T-helper 1 cell treated with Interleukin-12 subunit alpha and Interleukin-12 subunit beta and Interleukin-4 antibody, amounts not matched to agents 30 μg/mL and 1 μg/mL, for 36 hours (primary cell): ENCODE results near the gene ORMDL3.
A peak's percentile ranks its signal among the peaks of the same experiment; 100 is the strongest.

ENCODE experiments used
- H3K27ac Mint-ChIP-seq: one replicate; pipeline ENCODE4 v1.8.0; 2021; ENCODE audit warnings: mild to moderate bottlenecking, mixed read lengths
- H3K27me3 Mint-ChIP-seq: one replicate; pipeline ENCODE4 v1.8.0; 2021; ENCODE audit warnings: low read depth, mixed read lengths
- H3K36me3 Mint-ChIP-seq: one replicate; pipeline ENCODE4 v1.8.0; 2021; ENCODE audit warnings: low read depth, mixed read lengths
- H3K4me1 Mint-ChIP-seq: one replicate; pipeline ENCODE4 v1.8.0; 2021; ENCODE audit warnings: low read depth, mixed read lengths
- H3K4me3 Mint-ChIP-seq: one replicate; pipeline ENCODE4 v1.8.0; 2021; ENCODE audit warnings: mild to moderate bottlenecking, moderate library complexity, mixed read lengths
- H3K9me3 Mint-ChIP-seq: one replicate; pipeline ENCODE4 v1.8.0; 2021; ENCODE audit warnings: mixed read lengths

ORMDL3 gene

DNA sequence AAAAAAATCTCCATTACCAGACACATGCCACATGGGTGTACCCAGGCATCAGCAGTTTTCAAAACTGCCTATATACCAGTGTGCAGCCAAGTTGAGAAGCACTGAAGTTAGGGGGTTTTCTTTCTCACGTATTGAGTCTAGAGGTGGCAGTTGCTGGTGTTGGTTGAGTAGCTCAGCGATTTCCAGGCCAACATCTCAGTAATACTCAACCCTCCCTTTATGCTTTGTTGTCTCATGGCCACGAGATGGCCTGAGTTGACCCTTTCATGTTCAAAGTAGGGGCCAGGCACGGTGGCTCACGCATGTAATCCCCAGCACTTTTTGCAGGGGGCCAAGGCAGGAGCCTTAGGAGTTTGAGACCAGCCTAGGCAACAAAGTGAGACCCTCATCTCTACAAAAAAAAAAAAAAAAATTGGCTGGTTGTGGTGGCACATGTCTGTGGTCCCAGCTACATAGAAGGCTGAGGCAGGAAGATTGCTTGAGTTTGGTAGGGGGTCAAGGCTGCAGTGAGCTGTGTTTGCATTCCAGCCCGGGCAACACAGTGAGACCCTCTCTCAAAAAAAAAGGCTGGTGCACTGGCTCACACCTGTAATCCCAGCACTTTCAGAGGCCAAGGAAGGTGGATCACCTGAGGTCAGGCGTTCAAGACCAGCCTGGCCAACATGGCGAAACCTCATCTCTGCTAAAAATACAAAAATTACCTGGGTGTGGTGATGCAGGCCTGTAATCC, 10.9 kb upstream of the ORMDL3 start:
- no peaks in the 10 kb centered on the region for H3K36me3 Mint-ChIP-seq

DNA sequence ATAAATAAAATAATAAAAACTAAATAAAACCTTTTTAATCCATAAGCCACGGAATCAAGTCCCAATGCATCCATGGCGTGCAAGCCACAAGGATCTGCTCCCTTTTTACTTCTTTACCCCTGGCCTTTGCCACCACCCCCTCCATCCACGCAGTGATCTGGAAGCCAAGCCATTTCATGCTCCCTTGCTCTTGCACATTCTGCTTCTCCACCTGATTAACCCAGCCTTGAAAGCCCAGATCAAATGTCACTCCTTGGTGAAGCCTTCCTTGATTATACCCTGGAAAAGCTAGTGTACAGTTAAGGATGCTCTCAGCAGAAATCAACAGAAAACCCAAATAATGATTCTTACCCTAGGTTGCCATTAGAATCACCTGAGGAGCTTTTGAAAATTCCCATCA, 10.0 kb upstream of the ORMDL3 start:
- Mint-ChIP-seq H3K27me3 (peaks cover 4% of the 10 kb centered on the region), H3K36me3 (peaks cover 1% of the 10 kb centered on the region), H3K27ac (peak overlapping the region; percentile 74), H3K4me3 (no peak overlapping the region), H3K9me3 (no peaks in the 10 kb centered on the region), H3K4me1 (peaks cover 26% of the 10 kb centered on the region)

More for the DNA sequence above, 10.9 kb upstream of the ORMDL3 start:
- H3K9me3 Mint-ChIP-seq = no peaks in the 10 kb centered on the region
- H3K27ac Mint-ChIP-seq = no peak overlapping the region
- peaks cover 25% of the 10 kb centered on the region for H3K4me1 Mint-ChIP-seq
- peaks cover 4% of the 10 kb centered on the region for H3K27me3 Mint-ChIP-seq
- H3K4me3 Mint-ChIP-seq = no peak overlapping the region

DNA sequence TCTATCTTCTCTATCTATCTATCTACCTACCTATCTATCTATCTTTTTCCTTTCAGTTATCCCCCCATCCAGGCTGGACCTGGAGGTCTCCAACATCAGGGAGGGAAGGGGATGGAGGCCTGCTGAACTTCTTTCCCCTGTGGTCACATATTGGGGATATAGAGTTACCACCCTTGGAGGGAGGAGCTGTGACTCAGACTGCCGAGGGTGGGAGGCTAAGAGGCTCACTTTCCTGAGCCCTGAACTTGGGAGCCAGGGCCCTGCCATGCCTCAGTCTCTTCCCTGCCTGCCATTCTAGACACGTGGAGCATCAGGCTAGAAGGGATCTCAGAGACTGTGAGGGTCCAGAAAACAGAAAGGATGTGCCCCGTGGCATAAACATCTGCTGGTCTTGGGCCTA, 8.5 kb upstream of the ORMDL3 start:
- H3K4me3 Mint-ChIP-seq = no peak overlapping the region
- H3K27me3 Mint-ChIP-seq = peaks cover 4% of the 10 kb centered on the region

DNA sequence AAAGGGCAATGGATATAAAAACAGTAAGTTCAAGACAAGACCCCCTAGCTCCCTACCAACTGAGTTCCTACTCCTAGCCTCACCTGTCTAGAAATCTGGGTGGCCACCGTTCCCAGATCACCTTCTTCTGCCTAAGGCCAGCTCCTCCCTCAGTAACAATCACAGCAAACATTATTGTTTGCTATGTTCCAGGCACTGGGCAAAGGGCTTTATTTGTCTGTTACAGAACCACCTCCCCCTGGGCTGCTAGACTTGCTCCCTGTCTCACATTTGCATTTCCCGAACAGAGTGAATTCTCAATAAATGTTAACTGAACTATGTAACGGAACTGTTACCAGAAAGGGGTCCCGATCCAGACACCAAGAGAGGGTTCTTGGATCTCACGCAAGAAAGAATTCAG, 6.9 kb upstream of the ORMDL3 start:
- Mint-ChIP-seq H3K27me3 (peaks cover 4% of the 10 kb centered on the region), H3K9me3 (no peaks in the 10 kb centered on the region), H3K4me3 (no peak overlapping the region), H3K36me3 (peaks cover 1% of the 10 kb centered on the region), H3K4me1 (peaks cover 12% of the 10 kb centered on the region), H3K27ac (no peak overlapping the region)

More for the DNA sequence above, 8.5 kb upstream of the ORMDL3 start:
- H3K4me1 Mint-ChIP-seq = peaks cover 21% of the 10 kb centered on the region
- H3K27ac Mint-ChIP-seq = no peak overlapping the region
- peaks cover 1% of the 10 kb centered on the region for H3K36me3 Mint-ChIP-seq
- no peaks in the 10 kb centered on the region for H3K9me3 Mint-ChIP-seq

DNA sequence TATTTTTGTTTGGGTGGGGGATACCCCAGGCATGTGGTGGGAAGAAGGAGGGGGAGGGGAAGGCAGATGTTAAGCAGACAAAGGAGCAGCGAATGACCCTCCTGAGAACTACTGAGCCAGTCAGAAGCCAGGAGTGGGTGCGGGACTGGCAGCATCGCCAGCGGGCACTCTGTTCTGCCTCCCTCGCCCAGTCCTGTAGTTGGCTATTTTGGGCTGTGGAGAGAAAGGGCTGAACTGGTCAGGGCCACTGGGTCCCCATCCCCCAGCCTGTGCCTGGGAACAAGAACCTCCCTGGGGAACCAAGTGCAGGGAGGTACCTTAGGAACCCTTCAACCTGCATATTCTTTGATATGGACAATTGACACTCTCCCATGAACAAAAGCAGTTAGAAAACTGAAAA, 6.5 kb upstream of the ORMDL3 start:
- Mint-ChIP-seq H3K27ac (no peak overlapping the region), H3K4me1 (peaks cover 10% of the 10 kb centered on the region), H3K27me3 (peaks cover 4% of the 10 kb centered on the region), H3K9me3 (no peaks in the 10 kb centered on the region), H3K4me3 (no peak overlapping the region), H3K36me3 (peaks cover 1% of the 10 kb centered on the region)

DNA sequence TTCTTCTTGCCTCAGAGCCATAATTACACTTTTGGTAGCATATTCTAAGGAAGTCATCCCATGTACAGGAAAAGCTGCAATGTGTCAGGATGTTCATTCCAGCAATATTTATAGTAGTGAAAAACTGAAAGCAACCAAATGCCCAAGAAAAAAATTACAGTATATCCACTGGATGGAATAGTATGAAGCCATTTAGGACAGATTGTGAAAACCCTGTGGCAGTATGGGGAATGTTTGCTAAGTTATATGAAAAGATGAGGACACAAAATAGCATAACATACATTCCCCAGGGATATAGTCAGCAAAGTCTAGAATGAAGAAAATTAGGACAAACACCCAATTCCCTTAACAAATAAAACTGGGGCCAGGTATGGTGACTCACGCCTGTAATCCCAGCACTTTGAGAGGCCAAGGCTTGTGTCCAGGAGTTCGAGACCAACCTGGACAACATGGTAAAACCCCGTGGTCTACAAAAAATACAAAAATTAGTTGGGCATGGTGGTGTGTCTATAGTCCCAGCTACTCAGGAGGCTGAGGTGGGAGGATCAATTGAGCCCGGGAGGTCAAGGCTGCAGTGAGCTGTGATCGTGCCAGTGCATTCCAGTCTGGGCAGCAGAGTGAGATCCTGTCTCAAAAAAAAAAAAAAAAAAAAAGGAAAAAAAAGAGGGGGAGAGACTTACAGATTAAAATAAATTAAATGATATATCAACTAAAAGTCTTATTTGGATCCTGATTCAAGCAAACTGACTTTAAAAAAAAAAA, 2.4 kb upstream of the ORMDL3 start:
- no peaks in the 10 kb centered on the region for H3K9me3 Mint-ChIP-seq
- H3K4me1 Mint-ChIP-seq = peaks cover 30% of the 10 kb centered on the region
- H3K27ac Mint-ChIP-seq = no peak overlapping the region
- H3K4me3 Mint-ChIP-seq = no peak overlapping the region
- H3K36me3 Mint-ChIP-seq = peaks cover 19% of the 10 kb centered on the region
- peaks cover 4% of the 10 kb centered on the region for H3K27me3 Mint-ChIP-seq

DNA sequence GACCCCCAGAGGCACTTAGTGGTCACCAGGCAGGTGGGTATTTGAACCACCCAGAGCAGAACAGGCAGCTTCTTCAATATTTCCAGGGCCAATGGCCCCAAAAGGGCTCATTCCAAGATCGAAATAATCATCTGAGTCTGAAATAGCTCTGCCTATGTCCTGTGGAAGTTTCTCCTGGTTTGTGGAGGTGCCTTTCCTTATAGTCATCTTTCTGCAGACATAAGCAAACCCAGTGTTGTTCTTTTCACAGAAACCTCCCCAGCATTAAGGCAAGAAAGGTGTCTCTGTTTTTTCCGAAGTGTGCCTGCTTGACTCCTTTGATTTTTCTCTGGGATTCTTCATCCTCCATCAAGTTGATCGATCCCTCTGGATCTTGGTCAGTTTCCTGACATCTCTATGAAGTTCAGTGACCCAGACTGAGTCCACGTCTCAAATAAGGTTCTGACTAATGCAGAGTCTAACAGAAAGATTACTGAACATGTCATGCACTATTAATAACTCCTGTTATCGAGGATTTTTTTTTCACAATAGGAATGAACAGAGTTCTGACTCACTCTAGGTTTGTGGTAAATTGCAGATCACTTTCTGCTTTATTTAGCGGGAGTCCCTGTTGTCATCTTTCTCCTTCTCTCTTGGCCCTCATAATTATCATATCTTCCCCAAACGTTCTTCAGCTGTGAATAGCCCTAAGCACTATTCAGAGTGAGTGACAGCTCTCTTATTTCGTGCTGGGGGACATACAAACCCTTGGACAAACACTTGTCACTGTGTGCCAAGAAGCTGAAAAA, 1.7 kb upstream of the ORMDL3 start:
- no peaks in the 10 kb centered on the region for H3K9me3 Mint-ChIP-seq
- H3K4me3 Mint-ChIP-seq = no peak overlapping the region
- peaks cover 37% of the 10 kb centered on the region for H3K4me1 Mint-ChIP-seq
- H3K27ac Mint-ChIP-seq = no peak overlapping the region
- peaks cover 26% of the 10 kb centered on the region for H3K36me3 Mint-ChIP-seq
- H3K27me3 Mint-ChIP-seq = no peaks in the 10 kb centered on the region

DNA sequence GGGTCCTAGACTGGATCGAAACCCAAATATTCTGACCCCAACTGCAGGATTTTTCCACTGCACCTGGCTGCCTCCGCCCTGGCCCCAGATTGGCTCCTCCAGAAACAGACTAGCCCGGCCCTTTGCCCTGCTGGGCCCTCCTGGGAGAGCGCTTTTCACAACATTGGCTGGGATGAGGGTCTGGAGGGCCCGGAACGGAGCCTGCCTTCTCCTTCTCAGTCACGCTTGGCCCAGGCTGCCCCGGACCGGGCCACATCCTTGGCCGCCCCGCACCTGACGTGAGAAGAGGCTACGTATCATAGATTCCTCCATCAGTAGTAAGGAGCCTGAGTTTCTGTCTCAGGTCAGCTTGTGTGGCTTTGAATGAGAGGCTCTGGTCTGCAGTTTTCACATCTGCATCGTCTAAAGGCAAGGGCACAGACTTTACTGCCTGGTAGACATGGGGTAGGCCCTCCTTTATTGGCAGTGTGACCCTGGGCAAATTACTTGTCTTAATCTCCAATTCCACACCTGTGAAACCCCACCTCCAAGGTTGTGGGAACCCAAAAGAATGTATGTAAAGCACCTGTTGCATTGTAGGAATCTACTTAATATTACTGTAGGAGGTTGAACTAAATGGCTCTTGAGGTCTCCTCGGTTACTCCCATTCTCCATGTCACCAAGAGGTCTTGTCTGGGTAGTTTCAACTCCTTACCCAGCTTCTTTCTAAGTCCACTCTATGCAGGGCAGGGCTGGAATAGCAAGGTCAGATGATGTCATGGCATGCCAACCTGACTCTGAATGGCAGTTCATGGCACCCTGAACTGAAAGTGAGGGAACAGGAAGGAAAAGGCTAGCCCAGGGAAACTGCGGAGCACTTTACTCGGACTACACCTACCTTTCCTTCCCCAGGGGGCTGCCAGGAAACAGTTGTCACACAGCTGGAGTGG, 792 bp upstream of the ORMDL3 start:
- H3K4me1 Mint-ChIP-seq = peaks cover 42% of the 10 kb centered on the region
- H3K27ac Mint-ChIP-seq = peak overlapping the region; percentile 94
- H3K27me3 Mint-ChIP-seq = no peaks in the 10 kb centered on the region
- H3K4me3 Mint-ChIP-seq = peak overlapping the region; percentile 99
- H3K36me3 Mint-ChIP-seq = peaks cover 31% of the 10 kb centered on the region
- H3K9me3 Mint-ChIP-seq = no peaks in the 10 kb centered on the region

DNA sequence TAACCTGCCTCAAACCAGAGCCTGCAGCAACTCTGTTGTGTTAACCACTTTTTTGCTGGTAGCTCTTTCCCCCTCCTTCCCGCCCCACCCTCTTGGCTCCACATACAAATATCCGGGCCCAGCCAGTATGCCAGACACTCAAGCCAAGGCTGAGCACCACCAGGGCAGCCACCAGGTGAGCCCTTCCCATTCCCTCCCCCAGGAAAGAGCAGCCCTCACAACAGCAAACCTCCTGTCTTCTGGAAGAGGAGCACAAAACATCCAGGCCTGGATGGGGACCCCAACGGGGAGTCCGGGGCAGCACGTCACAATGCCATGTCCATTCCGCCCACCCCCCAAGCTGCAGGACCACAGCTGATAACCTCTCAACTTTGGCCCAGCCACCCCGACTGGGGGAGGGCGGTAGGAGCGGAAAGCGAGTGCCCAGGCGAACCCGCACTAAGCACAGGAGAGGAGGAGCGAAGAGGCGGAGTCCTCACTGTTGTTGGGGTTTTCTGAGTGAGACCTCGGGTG, 757 bp downstream of the ORMDL3 start:
- H3K4me3 Mint-ChIP-seq = peak overlapping the region; percentile 99
- H3K4me1 Mint-ChIP-seq = peaks cover 56% of the 10 kb centered on the region
- peaks cover 44% of the 10 kb centered on the region for H3K36me3 Mint-ChIP-seq
- no peaks in the 10 kb centered on the region for H3K9me3 Mint-ChIP-seq
- no peaks in the 10 kb centered on the region for H3K27me3 Mint-ChIP-seq
- peak overlapping the region; percentile 93 for H3K27ac Mint-ChIP-seq

DNA sequence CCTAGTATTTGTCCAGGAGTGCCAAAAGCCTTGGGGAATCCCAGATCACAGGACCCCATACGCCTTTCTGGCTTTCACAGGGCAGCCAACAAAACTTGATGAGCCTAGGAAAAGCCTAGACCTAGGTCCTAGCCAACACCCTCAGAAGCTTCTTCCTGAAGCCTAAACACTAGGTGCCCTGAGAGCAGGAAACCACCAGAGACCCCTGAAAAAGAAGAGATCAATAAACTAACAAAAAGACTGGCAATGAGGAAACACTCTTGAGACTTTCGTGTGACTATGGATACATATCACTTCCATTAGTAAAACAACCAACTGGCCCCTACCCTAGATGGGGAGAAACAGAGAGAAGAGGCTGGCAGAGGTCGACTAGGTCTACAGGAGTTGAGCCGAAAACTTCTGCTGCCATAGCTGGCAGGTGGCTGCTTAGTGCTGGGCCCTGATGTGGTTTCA, 1.2 kb downstream of the ORMDL3 start:
- Mint-ChIP-seq H3K4me3 (peak overlapping the region; percentile 99), H3K9me3 (no peaks in the 10 kb centered on the region), H3K36me3 (peaks cover 49% of the 10 kb centered on the region), H3K27me3 (no peaks in the 10 kb centered on the region), H3K27ac (peak overlapping the region; percentile 93), H3K4me1 (peaks cover 61% of the 10 kb centered on the region)

DNA sequence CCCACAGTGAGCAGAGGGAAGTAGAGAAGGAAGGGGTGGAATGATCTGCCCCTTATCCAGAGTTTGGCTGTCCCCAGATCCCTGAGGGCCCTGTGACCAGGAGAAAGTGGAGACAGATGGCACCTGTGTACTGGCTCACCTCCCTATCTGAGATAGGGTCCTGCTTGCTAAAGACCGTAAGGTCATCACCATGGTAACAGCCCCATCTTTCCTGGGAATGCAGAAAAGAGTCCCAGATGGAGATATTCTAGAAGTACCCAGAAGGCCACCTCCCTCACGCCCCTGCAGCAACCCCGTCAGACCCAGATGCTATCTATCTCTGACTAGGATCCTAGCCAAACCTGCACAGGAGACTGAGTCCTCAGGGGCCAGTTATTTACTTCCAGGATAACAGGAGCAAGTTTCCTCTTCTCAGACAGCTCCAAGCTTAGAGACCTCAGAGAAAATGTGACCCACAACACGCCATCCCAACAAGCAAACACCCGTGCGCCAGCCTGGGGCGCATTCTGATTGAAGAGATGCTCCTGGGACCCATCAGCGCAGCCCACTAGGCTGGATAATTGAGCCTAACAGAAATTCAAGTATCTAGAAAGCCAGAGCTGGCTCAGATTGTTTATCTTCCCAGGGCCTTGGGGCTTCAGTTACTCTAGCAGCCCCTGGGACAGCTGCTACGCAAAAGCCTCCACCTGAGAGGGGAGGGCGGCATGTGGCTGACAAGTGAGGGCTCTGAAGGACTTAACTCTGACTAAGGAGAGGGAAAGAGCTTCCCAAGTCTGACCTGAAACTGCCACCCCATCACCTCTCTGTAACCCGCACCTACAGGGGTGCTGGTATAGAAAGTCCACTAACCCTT, 1.9 kb downstream of the ORMDL3 start:
- Mint-ChIP-seq H3K4me1 (peaks cover 67% of the 10 kb centered on the region), H3K27ac (peak overlapping the region; percentile 93), H3K4me3 (peak overlapping the region; percentile 99), H3K27me3 (no peaks in the 10 kb centered on the region), H3K9me3 (no peaks in the 10 kb centered on the region), H3K36me3 (peaks cover 56% of the 10 kb centered on the region)

DNA sequence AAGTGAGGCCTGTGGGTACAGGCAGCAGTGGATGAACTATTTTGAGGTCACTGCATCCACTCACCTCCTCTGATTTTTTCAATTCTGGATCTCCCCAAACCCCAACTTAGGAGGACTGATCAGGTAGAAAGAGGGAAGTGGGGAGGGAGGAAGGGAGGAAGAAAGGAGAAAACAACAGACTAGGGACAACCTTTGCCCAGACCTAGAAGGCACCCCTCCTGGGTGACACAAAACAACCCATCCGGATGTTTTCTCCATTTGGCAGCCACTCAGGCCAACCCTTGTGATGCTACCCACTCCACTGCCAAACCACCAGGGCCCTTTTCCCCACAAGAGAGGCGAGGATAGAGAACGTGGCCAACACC, 2.7 kb downstream of the ORMDL3 start:
- H3K9me3 Mint-ChIP-seq = no peaks in the 10 kb centered on the region
- no peaks in the 10 kb centered on the region for H3K27me3 Mint-ChIP-seq
- peaks cover 74% of the 10 kb centered on the region for H3K4me1 Mint-ChIP-seq
- peak overlapping the region; percentile 99 for H3K4me3 Mint-ChIP-seq
- H3K36me3 Mint-ChIP-seq = peaks cover 60% of the 10 kb centered on the region
- peak overlapping the region; percentile 93 for H3K27ac Mint-ChIP-seq
